H54 (cell line): ENCODE measurements around the gene FBP1.
A peak's percentile ranks its signal among the peaks of the same experiment; 100 is the strongest.

ENCODE experiments used
- DNase-seq: peaks from one replicate; pipeline ENCODE4 v3.0.0; 2011; ENCODE audit warnings: low spot score, mixed read lengths; ENCODE audit not compliant: insufficient read length
- FAIRE-seq: peaks from 3 replicates; lab custom pipeline; 2011; peaks lifted over from hg19 to GRCh38; lab: Jason Lieb, UNC
- POLR2A ChIP-seq: IDR thresholded peaks from 2 replicates; pipeline ENCODE4 v1.6.1; 2011; ENCODE audit warnings: low read depth, mild to moderate bottlenecking, low read length

The FBP1 gene

DNA sequence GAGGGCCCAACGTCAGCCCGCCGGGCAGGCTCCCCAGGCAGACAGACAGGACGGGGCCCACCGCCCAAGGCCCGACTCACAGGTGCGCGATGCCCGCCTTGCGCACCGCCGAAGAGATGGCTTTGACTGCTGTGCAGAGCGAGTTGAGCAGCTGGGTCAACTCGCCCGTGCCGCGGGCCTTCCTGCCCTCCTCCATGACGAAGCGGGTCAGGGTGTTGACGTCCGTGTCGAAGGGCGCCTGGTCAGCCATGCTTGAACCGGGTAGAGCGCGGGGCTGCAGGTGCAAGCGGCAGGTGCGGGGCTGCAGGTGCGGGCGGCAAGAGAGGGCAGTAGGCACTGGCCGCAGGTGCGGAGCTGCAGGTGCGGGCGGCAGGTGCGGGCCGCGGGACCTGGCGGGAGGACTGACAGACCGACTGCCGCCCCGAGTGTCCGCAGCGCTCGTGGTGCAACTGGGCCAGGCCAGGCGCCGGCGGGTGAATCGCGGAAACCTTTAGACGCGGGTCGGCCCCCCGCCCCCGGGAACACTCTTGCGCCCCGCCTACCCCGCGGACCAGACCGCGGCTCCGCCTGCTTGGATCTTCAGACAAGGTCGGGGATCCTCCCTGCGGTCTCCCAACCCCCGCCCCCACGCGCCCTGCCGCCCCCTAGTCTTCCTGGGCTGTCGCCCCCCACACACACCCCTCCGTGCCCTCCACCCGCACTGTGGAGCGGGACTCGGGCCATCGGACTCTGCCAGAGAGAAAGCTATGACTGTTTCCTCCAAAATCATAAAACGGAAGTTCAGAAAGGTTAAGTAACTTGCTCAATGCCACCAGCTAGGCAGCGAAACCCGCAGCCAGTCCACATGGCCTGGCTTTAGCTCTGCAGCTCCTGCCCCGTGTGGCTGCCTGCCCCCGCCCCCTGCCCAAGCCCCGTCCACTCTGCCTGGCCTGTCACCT is at the start of gene FBP1:
Gene FBP1 (minus strand): TSS at position 458 of the 938 bp plus-strand sequence. CDS start 208 bp downstream, at position 250.
- no peak for TF ChIP-seq POLR2A
- no peak for DNase-seq
- FAIRE-seq: no peak

DNA sequence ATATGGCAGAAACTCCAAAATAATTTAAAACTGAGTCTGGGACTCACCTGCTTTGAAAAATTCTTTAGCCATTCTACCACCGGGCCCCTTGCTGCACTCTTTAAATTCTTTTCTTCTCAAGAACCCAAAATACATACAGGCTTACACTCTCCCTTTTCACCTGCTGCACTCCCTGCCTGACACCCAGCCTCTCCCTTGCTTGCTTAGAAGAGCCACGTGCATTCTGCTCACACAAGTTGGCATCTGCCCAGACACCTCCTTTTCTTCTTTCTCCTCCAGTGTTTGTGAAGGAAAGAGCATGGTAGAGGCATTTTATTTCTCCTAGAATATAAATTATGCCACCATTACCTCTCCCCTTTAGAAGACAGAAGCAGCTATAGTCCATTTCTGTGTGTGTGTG is 48.1 kb upstream of the FBP1 start:
- FAIRE-seq: no peak
- no peak for DNase-seq

DNA sequence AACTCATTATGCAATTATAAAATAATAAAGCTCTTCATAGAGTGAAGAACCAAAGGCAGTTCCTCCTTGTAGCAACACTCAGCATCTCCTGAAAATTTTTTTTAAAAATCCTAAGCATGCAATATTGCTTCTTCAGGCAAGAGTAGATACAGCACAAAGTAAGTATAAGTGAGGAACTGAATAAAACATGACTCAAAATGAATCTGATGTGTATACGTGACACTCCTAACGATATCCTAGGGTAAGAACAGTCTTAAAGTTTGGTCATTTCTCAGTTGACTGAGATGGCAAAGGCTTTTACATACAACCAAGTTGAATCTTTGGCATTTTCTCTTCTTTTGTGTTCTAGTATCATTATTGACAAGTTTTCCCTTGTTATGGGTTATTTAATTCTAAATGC is 46.0 kb upstream of the FBP1 start:
- TF ChIP-seq POLR2A: no peak
- FAIRE-seq (no peak), DNase-seq (no peak)

More for the DNA sequence above, 48.1 kb upstream of the FBP1 start:
- TF ChIP-seq POLR2A: no peak

DNA sequence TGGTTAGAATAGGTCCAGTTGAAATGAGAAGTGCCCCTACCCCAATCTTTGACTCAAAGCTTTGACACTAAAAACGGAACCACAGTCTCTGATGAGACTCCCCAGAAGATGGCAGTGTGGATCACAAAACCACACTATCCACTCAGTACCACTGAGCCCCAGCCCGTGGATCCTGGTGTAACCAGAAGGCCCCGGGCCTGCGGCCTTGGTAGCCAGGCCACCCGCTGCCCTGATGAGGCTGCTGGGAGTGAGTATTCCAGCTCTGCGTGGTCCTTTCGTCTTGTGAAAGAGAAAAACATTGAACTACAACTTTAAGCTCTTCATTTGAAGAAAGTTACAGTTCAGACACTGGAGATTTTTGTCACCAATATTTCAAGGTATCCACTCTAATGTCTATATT is 42.2 kb upstream of the FBP1 start:
- TF ChIP-seq POLR2A: no peak
- DNase-seq (peak; percentile 90), FAIRE-seq (peak; percentile 95)

DNA sequence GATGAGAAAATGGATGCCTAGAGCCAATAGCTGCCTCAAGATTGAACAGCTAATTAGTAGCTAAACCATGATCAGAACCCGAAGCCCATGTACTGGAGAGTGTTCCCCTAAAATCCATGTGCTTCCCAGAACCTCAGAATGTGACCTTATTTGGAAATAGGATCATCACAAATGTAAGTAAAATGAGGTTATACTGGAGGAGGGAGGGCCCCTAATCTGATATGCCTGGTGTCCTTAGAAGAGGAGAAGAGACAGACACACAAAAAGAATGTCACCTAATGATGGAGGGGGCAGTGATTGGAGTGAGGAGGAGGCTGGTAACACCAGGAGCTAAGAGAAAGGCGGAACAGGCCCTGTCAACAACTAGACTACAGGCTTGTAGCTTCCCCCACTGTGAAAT is 41.3 kb upstream of the FBP1 start:
- FAIRE-seq (no peak), DNase-seq (no peak)
- no peak for TF ChIP-seq POLR2A

DNA sequence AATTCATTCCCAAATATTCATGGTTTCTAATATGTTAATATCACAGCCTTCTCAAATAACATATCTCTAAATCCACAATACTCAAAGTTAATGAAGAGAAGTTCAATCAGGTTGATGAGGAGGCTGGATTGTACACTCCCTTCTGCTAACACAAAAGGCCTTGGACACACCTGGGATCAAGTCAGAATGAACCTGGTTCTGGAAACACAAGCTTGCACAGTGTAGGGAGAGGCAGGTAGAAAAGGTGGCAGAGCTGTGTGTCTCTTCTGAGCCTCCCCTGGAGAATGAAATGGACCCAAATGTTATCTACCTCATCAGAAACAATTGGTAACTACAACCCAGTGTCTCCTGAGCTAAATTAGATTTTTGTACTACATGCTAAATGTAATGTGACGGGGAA is 40.7 kb upstream of the FBP1 start:
- no peak for DNase-seq
- no peak for FAIRE-seq
- TF ChIP-seq POLR2A: no peak

DNA sequence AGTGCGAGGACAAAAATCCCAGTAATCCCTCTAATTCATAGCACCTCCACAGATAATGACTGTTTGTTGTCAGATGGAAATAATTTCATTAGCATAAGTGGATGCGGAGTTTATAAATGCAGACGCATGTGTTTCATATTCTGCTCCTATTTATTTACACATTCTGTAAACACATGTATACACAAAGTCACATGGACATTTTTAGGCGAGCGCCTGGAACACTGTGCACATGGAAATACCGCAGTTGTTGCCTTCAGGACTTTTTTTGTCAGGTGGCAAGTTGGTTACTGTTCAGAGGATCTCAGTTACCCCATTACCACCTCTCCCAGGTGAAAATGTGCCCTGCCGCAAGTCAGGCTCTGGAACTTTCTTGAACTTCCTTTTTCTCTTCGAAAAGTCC is 40.3 kb upstream of the FBP1 start:
- no peak for TF ChIP-seq POLR2A
- DNase-seq: no peak
- FAIRE-seq: no peak

DNA sequence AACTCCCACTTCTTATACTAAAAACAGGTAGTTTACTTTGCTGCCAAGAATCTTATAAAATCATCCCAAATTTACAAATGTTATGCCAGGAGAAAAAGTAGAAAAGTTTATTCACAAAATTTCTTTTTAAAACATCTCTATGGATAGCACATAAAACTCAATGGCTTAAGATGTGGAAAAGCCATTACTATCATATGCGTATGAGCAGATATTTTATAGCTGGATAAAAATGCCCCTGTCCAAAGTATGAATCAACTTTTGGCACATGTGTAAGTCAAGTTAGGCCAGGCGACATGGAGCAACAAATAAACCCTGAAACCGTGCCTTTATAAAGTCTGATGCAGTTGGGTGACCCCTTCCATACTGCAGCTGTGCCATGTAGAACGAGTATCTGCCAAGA is 38.6 kb upstream of the FBP1 start:
- TF ChIP-seq POLR2A: no peak
- DNase-seq: no peak
- FAIRE-seq: no peak

DNA sequence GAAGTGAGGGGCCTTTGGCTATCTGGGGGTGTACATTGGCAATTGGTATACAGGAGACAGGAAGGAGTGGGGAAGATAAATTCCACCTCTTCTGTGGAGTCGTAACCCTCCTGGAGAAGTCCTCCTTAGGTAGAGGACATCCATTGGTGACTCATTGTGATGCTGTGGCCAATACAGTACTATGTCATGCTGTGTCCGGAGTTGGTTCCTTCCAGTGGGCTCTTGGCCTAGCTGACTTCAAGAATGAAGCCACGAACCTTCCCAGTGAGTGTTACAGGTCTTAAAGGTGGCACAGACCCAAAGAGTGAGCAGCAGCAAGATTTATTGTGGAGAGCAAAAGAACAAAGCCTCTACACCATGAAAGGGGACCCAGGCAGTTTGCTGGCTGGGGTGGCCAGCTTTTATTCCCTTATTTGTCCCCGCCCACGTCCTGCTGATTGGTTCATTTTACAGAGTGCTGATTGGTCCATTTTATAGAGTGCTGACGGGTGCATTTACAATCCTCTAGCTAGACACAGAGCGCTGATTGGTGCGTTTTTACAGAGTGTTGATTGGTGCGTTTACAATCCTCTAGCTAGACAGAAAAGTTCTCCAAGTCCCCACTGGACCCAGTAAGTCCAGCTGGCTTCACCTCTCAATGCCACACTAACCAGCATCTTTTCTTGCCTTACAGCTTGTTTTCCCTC is 37.3 kb upstream of the FBP1 start:
- no peak for TF ChIP-seq POLR2A
- DNase-seq (no peak), FAIRE-seq (no peak)

DNA sequence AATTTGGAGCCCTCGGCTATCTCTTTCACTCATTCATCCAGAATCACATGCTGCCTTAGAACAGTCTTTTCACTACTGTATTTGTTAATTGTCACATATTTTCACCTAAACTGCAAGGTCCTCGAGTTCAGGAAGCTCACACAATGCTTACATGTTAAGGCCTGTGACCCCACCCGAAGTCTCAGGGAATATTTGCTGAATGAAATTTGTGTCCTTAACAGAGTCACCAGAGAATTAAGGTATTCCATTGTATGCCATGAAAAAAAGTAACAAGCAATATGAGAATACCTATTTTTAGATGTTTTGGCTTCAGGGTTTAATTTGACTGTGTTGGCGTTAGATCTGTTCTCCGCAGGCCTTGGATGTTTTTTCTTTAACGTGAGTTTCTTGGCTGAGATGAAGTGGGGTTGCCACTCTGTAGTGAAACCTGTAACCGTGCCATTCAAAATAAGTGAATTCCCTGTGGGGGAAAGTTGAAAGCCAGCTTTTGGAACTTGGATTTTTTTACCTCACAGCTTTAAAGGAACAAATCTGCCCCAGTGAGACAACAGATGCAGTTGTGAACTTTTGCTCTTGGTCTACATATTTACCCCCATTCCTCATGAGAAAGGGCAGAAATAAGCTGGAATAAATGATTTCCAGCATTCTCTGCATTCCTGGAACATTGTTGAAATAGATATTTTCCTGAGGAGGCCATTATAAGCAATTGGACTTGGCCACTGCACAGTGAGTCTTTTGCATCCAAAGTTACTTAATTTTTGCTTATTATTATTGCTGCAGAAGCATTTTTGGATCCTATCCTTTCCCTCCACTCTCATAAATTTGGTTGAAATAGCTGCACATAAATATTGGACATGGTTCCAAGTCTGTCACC is 35.9 kb upstream of the FBP1 start:
- peak; percentile 43 for FAIRE-seq
- TF ChIP-seq POLR2A: no peak
- DNase-seq: no peak

DNA sequence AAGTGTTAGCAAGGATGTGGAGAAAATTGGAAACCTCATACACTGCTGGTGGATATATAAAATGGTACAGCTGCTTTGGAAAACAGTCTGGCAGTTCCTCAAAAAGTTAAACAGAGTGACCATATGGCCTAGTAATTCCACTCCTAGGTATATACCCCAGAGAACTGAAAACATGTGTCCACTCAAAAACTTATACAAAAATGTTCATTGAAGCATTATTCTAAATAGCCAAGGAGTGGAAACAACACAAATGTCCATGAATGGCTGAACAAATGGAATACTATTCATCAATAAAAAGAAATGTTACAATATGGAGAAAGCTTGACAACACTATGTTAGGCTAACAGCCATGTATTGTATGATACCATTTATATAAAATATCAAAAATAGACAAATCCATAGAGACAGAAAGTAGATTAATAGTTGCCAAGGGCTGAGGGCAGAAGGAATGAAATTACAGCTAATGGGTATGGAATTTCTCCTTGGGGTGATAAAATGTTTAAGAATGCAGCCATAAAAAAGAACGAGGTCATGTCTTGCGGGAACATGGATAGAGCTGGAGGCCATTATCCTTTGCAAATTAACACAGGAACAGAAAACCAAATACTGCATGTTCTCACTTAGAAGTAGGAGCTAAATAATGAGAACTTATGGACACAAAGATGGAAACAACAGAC is 33.6 kb upstream of the FBP1 start:
- peak; percentile 95 for FAIRE-seq
- DNase-seq: peak; percentile 33
- TF ChIP-seq POLR2A: no peak

DNA sequence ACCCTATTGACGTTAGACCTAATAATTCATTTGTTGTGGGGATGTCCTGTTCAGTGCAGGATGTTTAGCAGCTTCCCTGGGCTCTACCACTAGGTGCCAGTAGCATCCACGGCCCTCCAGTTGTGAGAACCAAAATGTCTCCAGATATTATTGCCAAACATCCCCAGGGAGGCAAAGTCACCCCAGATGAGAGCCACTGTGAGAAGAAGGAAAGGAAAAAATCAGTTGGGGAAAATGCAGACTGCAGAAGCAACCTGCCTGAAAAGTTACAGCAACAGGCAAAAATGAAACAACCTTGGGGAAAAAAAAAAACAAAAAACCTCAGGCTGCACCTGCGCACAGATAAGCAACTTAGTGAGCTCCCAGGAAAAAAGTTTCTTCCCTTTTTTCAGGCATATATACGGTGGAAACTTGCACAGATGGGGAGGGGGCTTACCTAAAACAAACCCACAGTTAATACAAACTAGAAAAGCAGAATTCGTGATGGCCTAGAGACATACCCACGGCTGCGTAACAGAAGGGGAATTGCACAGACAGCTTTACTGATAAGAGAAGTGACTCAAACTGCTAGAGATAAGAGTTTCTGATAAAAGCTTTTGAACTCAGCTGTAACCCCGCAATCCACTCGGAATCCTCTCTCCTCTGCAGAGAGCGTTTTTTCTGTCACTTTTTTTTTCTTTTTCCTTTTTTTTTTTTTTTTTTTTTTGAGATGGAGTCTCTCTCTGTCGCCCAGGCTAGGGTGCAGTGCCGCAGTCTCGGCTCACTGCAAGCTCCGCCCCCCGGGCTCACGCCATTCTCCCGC is 29.8 kb upstream of the FBP1 start:
- DNase-seq (peak; percentile 77), FAIRE-seq (peak; percentile 98)

More for the DNA sequence above, 29.8 kb upstream of the FBP1 start:
- TF ChIP-seq POLR2A: no peak
